Neural cell (in vitro differentiated cells): ENCODE results near the gene DLK1. TPM values are rescaled to one million over a fixed set of nuclear protein-coding genes. Genes with fewer than 3 reads are reported as not detected.

Source experiments
- H2AFZ ChIP-seq: fragments of 200-600, 300-800 bp; sonication (generic), shearing (Covaris generic); 2 replicates; pipeline ENCODE4 v1.6.0; 2014; ENCODE audit warnings: low read depth, mild to moderate bottlenecking, antibody characterized with exemption, low read length, moderate library complexity
- H3F3A ChIP-seq: fragments of 200-600 bp; shearing (Covaris generic); 2 replicates; pipeline ENCODE4 v1.6.1; 2016; ENCODE audit warnings: mild to moderate bottlenecking, moderate library complexity, mixed read lengths, antibody characterized with exemption, low read length; ENCODE audit not compliant: insufficient read depth, poor library complexity, severe bottlenecking
- H3K27ac ChIP-seq: fragments of 200-600, 300-800 bp; sonication (generic), shearing (Covaris generic); 2 replicates; pipeline ENCODE4 v1.5.1; 2014; ENCODE audit warnings: mild to moderate bottlenecking, low read length, moderate library complexity
- H3K27me3 ChIP-seq: fragments of 300-800, 200-600 bp; sonication (generic), shearing (Covaris generic); 2 replicates; pipeline ENCODE4 v1.6.0; 2014; ENCODE audit warnings: mild to moderate bottlenecking, low read depth, low read length, moderate library complexity; ENCODE audit not compliant: insufficient read depth
- H3K36me3 ChIP-seq: fragments of 300-800, 200-600 bp; sonication (generic), shearing (Covaris generic); 2 replicates; pipeline ENCODE4 v1.5.1; 2014; ENCODE audit warnings: mild to moderate bottlenecking, antibody characterized with exemption, low read length, moderate library complexity; ENCODE audit not compliant: insufficient read depth
- H3K4me2 ChIP-seq: fragments of 300-800, 200-600 bp; sonication (generic), shearing (Covaris generic); 2 replicates; pipeline ENCODE4 v1.6.0; 2014; ENCODE audit warnings: mild to moderate bottlenecking, low read length
- H3K4me3 ChIP-seq: fragments of 300-800, 200-600 bp; sonication (generic), shearing (Covaris generic); 2 replicates; pipeline ENCODE4 v1.5.1; 2014; ENCODE audit warnings: mild to moderate bottlenecking, low read length, moderate library complexity
- H3K79me2 ChIP-seq: fragments of 200-600 bp; shearing (Covaris generic); replicated peaks from 2 replicates; pipeline ENCODE4 v1.6.0; 2014; ENCODE audit warnings: mild to moderate bottlenecking, low read length, moderate library complexity; ENCODE audit not compliant: insufficient read depth
- H3K9ac ChIP-seq: fragments of 300-800, 200-600 bp; sonication (generic), shearing (Covaris generic); 2 replicates; pipeline ENCODE4 v1.6.1; 2016; ENCODE audit warnings: mild to moderate bottlenecking, low read length, mixed read lengths
- H3K9me2 ChIP-seq: fragments of 200-600 bp; shearing (Covaris generic); 2 replicates; pipeline ENCODE4 v1.6.1; 2016; ENCODE audit warnings: mild to moderate bottlenecking, low read length, mixed read lengths; ENCODE audit not compliant: insufficient read depth
- H3K9me3 ChIP-seq: fragments of 200-600, 300-800 bp; sonication (generic), shearing (Covaris generic); 2 replicates; pipeline ENCODE4 v1.6.1; 2016; ENCODE audit warnings: mild to moderate bottlenecking, mixed run types, low read length, moderate library complexity, mixed read lengths
- H4K20me1 ChIP-seq: fragments of 200-600 bp; shearing (Covaris generic); 2 replicates; pipeline ENCODE4 v1.6.1; 2016; ENCODE audit warnings: mild to moderate bottlenecking, mixed run types; ENCODE audit not compliant: insufficient read depth
- CTCF ChIP-seq: fragments of 450-650 bp; IDR thresholded peaks from 2 replicates; pipeline ENCODE4 v1.5.1; 2014; ENCODE audit warnings: antibody characterized with exemption, mild to moderate bottlenecking, moderate library complexity; ENCODE audit not compliant: poor library complexity, severe bottlenecking
- EP300 ChIP-seq: fragments of 450-650 bp; conservative IDR thresholded peaks from 2 replicates; pipeline ENCODE4 v1.6.1; 2014; ENCODE audit warnings: antibody characterized with exemption, mild to moderate bottlenecking, moderate library complexity; ENCODE audit not compliant: poor library complexity, severe bottlenecking
- EZH2 ChIP-seq: fragments of 200-600, 300-800 bp; shearing (Covaris generic), sonication (generic); IDR thresholded peaks from 2 replicates; pipeline ENCODE4 v1.6.1; 2014; ENCODE audit warnings: antibody characterized with exemption, low read length, borderline replicate concordance, mild to moderate bottlenecking; ENCODE audit not compliant: insufficient read depth, poor library complexity, severe bottlenecking
- MXI1 ChIP-seq: fragments of 450-650 bp; conservative IDR thresholded peaks from 2 replicates; pipeline ENCODE4 v1.6.1; 2014; ENCODE audit warnings: antibody characterized with exemption, mild to moderate bottlenecking; ENCODE audit not compliant: poor library complexity, severe bottlenecking
- POLR2AphosphoS5 ChIP-seq: IDR thresholded peaks from 2 replicates; pipeline ENCODE4 v1.6.1; 2012
- RAD21 ChIP-seq: fragments of 450-650 bp; conservative IDR thresholded peaks from 2 replicates; pipeline ENCODE4 v1.6.1; 2014; ENCODE audit warnings: antibody characterized with exemption, mild to moderate bottlenecking, moderate library complexity
- REST ChIP-seq: IDR thresholded peaks from 2 replicates; pipeline ENCODE4 v1.6.1; 2012; ENCODE audit warnings: borderline replicate concordance
- SMC3 ChIP-seq: fragments of 450-650 bp; conservative IDR thresholded peaks from 2 replicates; pipeline ENCODE4 v1.6.1; 2014; ENCODE audit warnings: antibody characterized with exemption, mild to moderate bottlenecking, moderate library complexity; ENCODE audit not compliant: poor library complexity
- TAF1 ChIP-seq: IDR thresholded peaks from 2 replicates; pipeline ENCODE4 v1.6.1; 2012; ENCODE audit warnings: low read depth
- polyA plus RNA-seq: library from polyadenylated mRNA; depleted of rRNA; stranded (reverse); fragments of >200 nt; gene quantifications from 2 replicates; pipeline ENCODE4 v1.2.3, GENCODE V29; 2014

The DLK1 gene
- polyA plus RNA-seq, 1 donor from 2014 or later = 6.8 TPM

- Histone ChIP-seq H3F3A (no peaks in the 10 kb centered on the region), H3K79me2 (no peaks in the 10 kb centered on the region), H3K9ac (no peak overlapping the region), H3K9me3 (no peaks in the 10 kb centered on the region), H3K9me2 (no peaks in the 10 kb centered on the region), H4K20me1 (no peaks in the 10 kb centered on the region), H3K27ac (no peak overlapping the region), H3K27me3 (no peaks in the 10 kb centered on the region), H3K4me3 (no peak overlapping the region), H3K36me3 (no peaks in the 10 kb centered on the region), H2AFZ (no peak overlapping the region), H3K4me2 (no peak overlapping the region)
- TF ChIP-seq EP300 (no peak), POLR2AphosphoS5 (no peak), CTCF (no peak), MXI1 (no peak), REST (no peak)
Observed at GRCh38 chr14:100762089-100762515, 35.4 kb downstream of the DLK1 start.

- no peaks in the 10 kb centered on the region for H3K36me3 ChIP-seq
- no peak overlapping the region for H3K4me3 ChIP-seq
- H4K20me1 ChIP-seq = no peaks in the 10 kb centered on the region
- H3K79me2 ChIP-seq = no peaks in the 10 kb centered on the region
- TF ChIP-seq CTCF (no peak), TAF1 (no peak), REST (no peak), MXI1 (no peak), POLR2AphosphoS5 (no peak), EP300 (no peak), SMC3 (no peak), RAD21 (no peak), EZH2 (no peak)
- no peaks in the 10 kb centered on the region for H3K9me2 ChIP-seq
- H3K27ac ChIP-seq = no peak overlapping the region
- H3K9ac ChIP-seq = no peak overlapping the region
- H3K9me3 ChIP-seq = no peaks in the 10 kb centered on the region
- H3F3A ChIP-seq = no peaks in the 10 kb centered on the region
- no peak overlapping the region for H3K4me2 ChIP-seq
- no peaks in the 10 kb centered on the region for H3K27me3 ChIP-seq
- H2AFZ ChIP-seq = no peak overlapping the region
Observed at GRCh38 chr14:100762901-100763300, 36.2 kb downstream of the DLK1 start.
